HG02798 (cell line): ENCODE measurements around the gene CLHC1.
A peak's percentile ranks its signal among the peaks of the same experiment; 100 is the strongest.
"Not testable (repeated sequence)": the region's sequence is repeated elsewhere in the genome, so short reads cannot be mapped to it uniquely, and the experiment has no call there.

ENCODE experiments used
- ATAC-seq: cut with Tn5 transposase; IDR thresholded peaks from one replicate; pipeline ENCODE4 v1.9.1; 2021; ENCODE audit warnings: mild to moderate bottlenecking; ENCODE audit not compliant: unreplicated experiment, poor library complexity

The CLHC1 gene

GRCh38 chr2:55155764-55156281 is 76.3 kb downstream of the CLHC1 start:
- ATAC-seq = no peak

- no peak for ATAC-seq
Measured at GRCh38 chr2:55155206-55155605, 76.9 kb downstream of the CLHC1 start.

- no peak for ATAC-seq
Measured at GRCh38 chr2:55154525-55155030, 77.5 kb downstream of the CLHC1 start.

- ATAC-seq = peak; percentile 37
Measured at GRCh38 chr2:55153584-55154299, 78.4 kb downstream of the CLHC1 start.

GRCh38 chr2:55152475-55153412 is 79.3 kb downstream of the CLHC1 start:
- ATAC-seq = no peak

- ATAC-seq = no peak
Measured at GRCh38 chr2:55151733-55152433, 80.2 kb downstream of the CLHC1 start.

- peak; percentile 74 for ATAC-seq
Measured at GRCh38 chr2:55150834-55151233, 81.3 kb downstream of the CLHC1 start.

GRCh38 chr2:55148269-55148668 is 83.8 kb downstream of the CLHC1 start:
- ATAC-seq = no peak

GRCh38 chr2:55147531-55147930 is 84.6 kb downstream of the CLHC1 start:
- ATAC-seq = no peak

GRCh38 chr2:55147041-55147440 is 85.1 kb downstream of the CLHC1 start:
- no peak for ATAC-seq

GRCh38 chr2:55146263-55146662 is 85.8 kb downstream of the CLHC1 start:
- no peak for ATAC-seq

GRCh38 chr2:55144922-55145820 is 86.9 kb downstream of the CLHC1 start:
- no peak for ATAC-seq

- not testable (repeated sequence) for ATAC-seq
Measured at GRCh38 chr2:55143706-55144105, 88.4 kb downstream of the CLHC1 start.

- no peak for ATAC-seq
Measured at GRCh38 chr2:55142518-55142917, 89.6 kb downstream of the CLHC1 start.

- ATAC-seq = no peak
Measured at GRCh38 chr2:55141572-55142413, 90.3 kb downstream of the CLHC1 start.

- ATAC-seq = no peak
Measured at GRCh38 chr2:55140316-55141219, 91.5 kb downstream of the CLHC1 start.

GRCh38 chr2:55139305-55139704 is 92.8 kb downstream of the CLHC1 start:
- no peak for ATAC-seq

GRCh38 chr2:55138882-55139229 is 93.2 kb downstream of the CLHC1 start:
- ATAC-seq = no peak
